HEK293T (cell line): ENCODE measurements around the gene ZC3H12A.

ENCODE experiments used
- CTBP1 ChIP-seq: fragments of 450-650 bp; IDR thresholded peaks from 2 replicates; pipeline ENCODE4 v1.6.1; 2016; ENCODE audit warnings: borderline replicate concordance
- LEF1 ChIP-seq: fragments of 450-650 bp; IDR thresholded peaks from 2 replicates; pipeline ENCODE4 v1.6.1; 2017; ENCODE audit warnings: mild to moderate bottlenecking, borderline replicate concordance
- PKNOX1 ChIP-seq: fragments of 450-650 bp; IDR thresholded peaks from 2 replicates; pipeline ENCODE4 v1.6.1; 2016
- TARDBP ChIP-seq: fragments of 450-650 bp; IDR thresholded peaks from 2 replicates; pipeline ENCODE4 v1.6.1; 2016

- no peak for TF ChIP-seq LEF1
- TF ChIP-seq TARDBP: no peak
- no peak for TF ChIP-seq CTBP1
- no peak for TF ChIP-seq PKNOX1
Measured at GRCh38 chr1:37472994-37473393, 1.4 kb upstream of the ZC3H12A start.
